Spinal cord (tissue), 10 donors: Measurements from ENCODE around the gene IFITM1. TPM values are rescaled to one million over a fixed set of nuclear protein-coding genes. Genes with fewer than 3 reads are reported as not detected.
"Not testable (repeated sequence)": the region's sequence is repeated elsewhere in the genome, so short reads cannot be mapped to it uniquely, and the experiment has no call there.

Source experiments
- DNase-seq, 6 donors: peaks; one replicate each; pipeline versions ENCODE4 v3.0.0 to v3.0.0-alpha.2; 2013 to 2015; ENCODE audit warnings: low spot score in 6 of 6, low read depth in 4 of 6
- H3K27ac ChIP-seq: one replicate; pipeline ENCODE4 v1.5.1; 2013; ENCODE audit warnings: low read depth, low read length, control low read depth
- H3K27me3 ChIP-seq: one replicate; pipeline ENCODE4 v1.6.1; 2013; ENCODE audit warnings: low read length; ENCODE audit not compliant: control insufficient read depth, insufficient read depth
- H3K36me3 ChIP-seq: one replicate; pipeline ENCODE4 v1.6.1; 2013; ENCODE audit warnings: low read length; ENCODE audit not compliant: control insufficient read depth, insufficient read depth
- H3K4me1 ChIP-seq: one replicate; pipeline ENCODE4 v1.6.1; 2013; ENCODE audit warnings: low read length; ENCODE audit not compliant: control insufficient read depth, insufficient read depth
- H3K4me3 ChIP-seq: one replicate; pipeline ENCODE4 v1.5.1; 2013; ENCODE audit warnings: low read depth, low read length, control low read depth
- H3K9me3 ChIP-seq: one replicate; pipeline ENCODE4 v1.6.1; 2013; ENCODE audit warnings: low read length; ENCODE audit not compliant: control insufficient read depth, insufficient read depth
- WGBS: methylation state at CpG from one replicate; pipeline ENCODE4 v1.1.5; 2013; ENCODE audit warnings: missing lambda C conversion rate; ENCODE audit not compliant: insufficient coverage; 5-methylcytosine and 5-hydroxymethylcytosine counted together
- polyA plus RNA-seq, 2 donors: library from polyadenylated mRNA; unstranded; fragments of 120-200 nt; gene quantifications; one replicate each; pipeline ENCODE4 v1.2.1, GENCODE V29; 2013; ENCODE audit not compliant: insufficient read length in 2 of 2
- total RNA-seq, 2 donors: library from RNA; depleted of rRNA in 1 of 2; stranded (reverse); fragments of 120-200 nt in 1 of 2; fragments of >200 nt in 1 of 2; gene quantifications; one replicate each; pipeline versions ENCODE4 v1.2.3 to v1.2.4, GENCODE V29; 2013 to 2014
- donor health status: healthy.

Gene IFITM1
- total and polyA plus RNA-seq, 4 donors, result 18.0 to 125 (median 26.2) TPM

- H3K4me1 ChIP-seq, result peaks cover 6% of the 10 kb centered on the region
- no peak overlapping the region for H3K4me3 ChIP-seq
- no peaks in the 10 kb centered on the region for H3K9me3 ChIP-seq
- H3K27ac ChIP-seq, result no peak overlapping the region
- whole genome bisulfite sequencing, result 87% methylated on average over 6 of the region's 11 CpGs
- no peaks in the 10 kb centered on the region for H3K36me3 ChIP-seq
- no peak for DNase-seq
- H3K27me3 ChIP-seq, result no peaks in the 10 kb centered on the region
Measured at GRCh38 chr11:344836-345578, 31.2 kb downstream of the IFITM1 start.

DNA sequence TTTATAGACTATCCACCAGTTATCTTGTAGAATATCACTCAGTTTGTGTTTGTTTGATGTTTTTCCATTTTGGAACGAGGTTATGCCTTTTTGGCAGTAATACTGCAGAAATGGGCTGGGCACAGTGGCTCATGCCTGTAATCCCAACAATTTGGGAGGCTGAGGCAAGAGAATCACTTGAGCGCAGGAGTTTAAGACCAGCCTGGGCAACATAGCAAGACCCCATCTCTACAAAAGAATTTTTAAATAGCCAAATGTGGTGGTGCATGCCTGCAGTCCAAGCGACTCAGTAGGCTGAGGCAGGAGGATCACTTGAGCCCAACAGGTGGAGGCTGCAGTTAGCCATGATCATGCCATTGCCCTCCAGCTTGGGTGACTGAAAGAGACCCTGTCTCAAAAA is 32.7 kb downstream of the IFITM1 start:
- DNase-seq, result no peak
- no peak overlapping the region for H3K27ac ChIP-seq
- H3K27me3 ChIP-seq, result no peaks in the 10 kb centered on the region
- no peaks in the 10 kb centered on the region for H3K36me3 ChIP-seq
- no peaks in the 10 kb centered on the region for H3K9me3 ChIP-seq
- peaks cover 13% of the 10 kb centered on the region for H3K4me1 ChIP-seq
- no peak overlapping the region for H3K4me3 ChIP-seq
- WGBS, result 94% methylated on average over 2 of the region's 3 CpGs

GRCh38 chr11:349270-349954 is 35.6 kb downstream of the IFITM1 start:
- not testable (repeated sequence) for H3K36me3 ChIP-seq, H3K9me3 ChIP-seq, H3K4me3 ChIP-seq, H3K27ac ChIP-seq, DNase-seq, H3K27me3 ChIP-seq
- peaks cover 28% of the 10 kb centered on the region for H3K4me1 ChIP-seq
- 76% methylated on average over 4 of the region's 8 CpGs for WGBS

DNA sequence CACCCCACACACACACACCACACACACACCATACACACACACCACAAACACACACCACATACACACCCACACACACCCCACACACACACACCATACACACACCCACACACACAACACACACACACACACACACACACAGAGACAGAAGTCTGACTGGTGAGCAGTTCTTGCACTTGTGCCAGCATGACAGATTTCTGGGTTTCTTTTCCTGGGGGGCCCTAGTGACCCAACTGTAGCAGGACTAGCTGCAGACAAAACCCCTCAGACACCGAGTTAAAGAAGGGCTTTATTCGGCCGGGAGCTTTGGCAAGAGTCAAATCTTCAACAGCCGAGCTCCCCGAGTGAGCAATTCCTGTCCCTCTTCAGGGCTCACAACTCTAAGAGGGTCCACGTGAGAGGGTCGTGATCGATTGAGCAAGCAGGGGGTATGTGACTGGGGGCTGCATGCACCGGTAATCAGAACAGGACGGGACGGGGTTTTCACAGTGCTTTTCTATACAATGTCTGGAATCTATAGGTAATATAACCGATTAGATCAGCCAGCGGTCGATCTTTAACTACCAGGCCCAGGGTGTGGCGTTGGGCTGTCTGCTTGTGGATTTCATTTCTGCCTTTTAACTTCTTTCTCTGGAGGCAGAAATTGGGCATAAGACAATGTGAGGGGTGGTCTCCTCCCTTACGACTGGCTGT is 36.3 kb downstream of the IFITM1 start:
- not testable (repeated sequence) for H3K27me3 ChIP-seq, H3K4me3 ChIP-seq, H3K9me3 ChIP-seq, H3K36me3 ChIP-seq
- Histone ChIP-seq H3K4me1 (peaks cover 30% of the 10 kb centered on the region), H3K27ac (peak overlapping the region; percentile 0)
- peak in 1 of 6 donors; percentile 57 for DNase-seq
- 36% methylated on average over 9 of the region's 16 CpGs for WGBS

DNA sequence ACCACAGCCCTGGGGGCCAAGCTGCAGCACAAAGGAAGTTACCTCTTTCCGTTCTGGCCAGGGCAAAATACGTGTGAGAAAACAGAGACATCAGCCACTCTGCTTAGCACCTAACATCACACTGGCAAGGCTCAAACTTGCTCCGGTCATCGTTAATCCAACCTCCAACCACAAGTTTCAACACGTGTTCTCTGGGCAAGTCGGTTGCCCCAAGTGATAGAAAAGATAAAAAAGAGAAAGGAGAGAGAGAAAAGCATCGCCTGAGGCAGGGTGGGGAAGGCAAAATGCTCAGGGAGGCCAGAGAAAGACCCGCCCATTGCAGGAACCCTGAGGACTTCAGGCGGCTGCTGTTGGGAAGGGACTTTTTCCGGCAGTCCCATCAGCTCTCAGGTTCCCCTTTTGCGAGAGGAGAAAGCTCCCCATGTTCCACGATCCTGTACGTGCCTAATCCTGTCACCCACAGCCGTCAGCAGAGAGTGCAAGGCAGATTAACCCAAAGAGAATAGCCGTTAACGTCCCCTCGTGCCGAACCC is 36.9 kb downstream of the IFITM1 start:
- DNase-seq, result no peak
- Histone ChIP-seq H3K27ac (peak overlapping the region; percentile 0), H3K27me3 (no peaks in the 10 kb centered on the region), H3K36me3 (no peaks in the 10 kb centered on the region), H3K4me3 (no peak overlapping the region), H3K9me3 (no peaks in the 10 kb centered on the region), H3K4me1 (peaks cover 36% of the 10 kb centered on the region)
- 76% methylated on average over 14 of the region's 18 CpGs for WGBS

DNA sequence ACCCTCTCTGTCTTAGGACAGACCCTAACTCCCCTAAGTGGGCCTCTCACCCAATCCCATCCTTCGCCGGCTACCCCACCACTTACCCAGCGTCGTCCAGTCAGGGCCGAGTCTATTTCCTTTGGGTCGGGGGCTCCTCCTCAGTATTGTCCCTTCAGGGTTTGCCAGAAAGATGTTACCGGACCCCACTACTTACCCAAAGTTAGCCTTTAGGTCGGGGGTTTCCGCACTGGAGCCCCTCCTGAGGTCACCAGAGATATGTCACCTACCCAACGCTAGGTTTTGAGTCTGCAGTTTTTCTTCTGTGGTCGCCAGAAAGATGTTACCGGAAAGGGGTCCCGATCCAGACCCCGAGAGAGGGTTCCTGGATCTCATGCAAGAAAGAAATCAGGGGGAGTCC is 37.6 kb downstream of the IFITM1 start:
- H3K4me1 ChIP-seq, result peaks cover 38% of the 10 kb centered on the region
- WGBS, result 91% methylated on average over 14 of the region's 14 CpGs
- H3K36me3 ChIP-seq, result no peaks in the 10 kb centered on the region
- no peak overlapping the region for H3K4me3 ChIP-seq
- DNase-seq, result no peak
- H3K27me3 ChIP-seq, result no peaks in the 10 kb centered on the region
- H3K27ac ChIP-seq, result no peak overlapping the region
- H3K9me3 ChIP-seq, result no peaks in the 10 kb centered on the region

GRCh38 chr11:352456-353031 is 38.7 kb downstream of the IFITM1 start:
- H3K4me3 ChIP-seq, result no peak overlapping the region
- 91% methylated on average over 10 of the region's 12 CpGs for WGBS
- peaks cover 38% of the 10 kb centered on the region for H3K4me1 ChIP-seq
- H3K36me3 ChIP-seq, result no peaks in the 10 kb centered on the region
- H3K27ac ChIP-seq, result peak overlapping the region; percentile 91
- H3K9me3 ChIP-seq, result no peaks in the 10 kb centered on the region
- DNase-seq, result no peak
- no peaks in the 10 kb centered on the region for H3K27me3 ChIP-seq

- Histone ChIP-seq H3K36me3 (no peaks in the 10 kb centered on the region), H3K4me3 (no peak overlapping the region), H3K27ac (peak overlapping the region; percentile 91), H3K27me3 (no peaks in the 10 kb centered on the region), H3K9me3 (no peaks in the 10 kb centered on the region), H3K4me1 (peaks cover 38% of the 10 kb centered on the region)
- 37% methylated on average over 9 of the region's 16 CpGs for WGBS
- DNase-seq, result peak in 2 of 6 donors; percentile 49 to 88
Measured at GRCh38 chr11:353179-353873, 39.5 kb downstream of the IFITM1 start.
